GM21423 (cell line): ENCODE measurements around the gene DNAI2.

Experiments used
- ATAC-seq: cut with Tn5 transposase; IDR thresholded peaks from one replicate; pipeline ENCODE4 v1.9.1; 2021; ENCODE audit warnings: mild to moderate bottlenecking, moderate library complexity; ENCODE audit not compliant: unreplicated experiment

Gene DNAI2

DNA sequence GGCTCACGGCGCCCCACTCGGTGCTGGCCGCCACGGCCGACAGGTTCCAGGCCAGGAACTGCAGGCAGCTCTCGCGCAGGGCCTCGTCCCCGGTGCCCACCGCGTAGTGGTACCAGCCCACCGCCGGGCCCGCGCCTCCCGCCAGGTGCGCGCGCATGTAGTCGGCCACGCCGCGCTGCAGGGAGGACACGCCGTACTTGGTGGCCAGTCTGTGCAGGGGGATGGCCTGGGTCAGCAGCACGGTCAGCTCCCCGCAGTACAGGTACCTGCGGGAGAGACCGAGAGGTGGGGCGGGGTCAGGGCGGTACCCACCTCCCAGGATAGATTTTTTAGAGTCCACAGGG is 83.4 kb downstream of the DNAI2 start:
- ATAC-seq = no peak

DNA sequence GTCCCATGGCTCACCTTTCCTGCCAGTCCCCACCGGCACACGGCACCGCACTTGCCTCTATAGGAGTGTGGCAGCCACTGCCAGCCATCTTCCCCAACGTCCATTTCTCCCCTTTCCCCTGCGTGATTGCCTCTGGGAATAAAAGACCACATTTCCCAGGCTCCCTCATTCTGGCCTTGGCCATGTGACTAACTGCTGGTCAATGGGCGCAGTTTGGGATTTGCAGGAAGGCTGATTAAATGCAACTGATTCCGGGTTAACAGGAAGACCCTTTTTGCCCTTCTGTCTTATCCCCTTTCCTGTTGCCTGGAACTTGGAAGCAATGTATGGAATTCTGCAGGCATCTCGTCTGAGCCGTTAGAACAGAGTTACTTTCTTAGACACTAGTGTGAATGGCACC is 84.7 kb downstream of the DNAI2 start:
- ATAC-seq = no peak

DNA sequence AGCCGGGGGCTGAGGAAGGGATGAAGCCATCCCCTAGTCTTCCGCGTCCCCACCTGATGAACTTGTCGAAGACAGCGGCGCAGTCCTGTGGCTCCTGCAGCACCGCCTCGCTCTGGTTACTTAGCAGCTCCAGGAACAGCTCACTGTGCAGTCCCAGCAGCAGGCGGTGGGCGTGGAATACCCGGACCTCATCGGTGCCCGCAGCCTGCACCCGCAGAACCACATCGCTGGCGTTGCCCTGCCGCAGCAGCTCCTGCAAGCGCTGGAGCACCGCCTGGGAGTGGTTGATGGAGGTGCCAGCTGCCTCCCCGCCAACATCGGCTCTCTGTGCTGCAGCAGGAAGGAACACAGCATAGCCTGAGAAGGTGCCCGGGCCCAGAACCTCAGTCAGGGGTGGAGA is 85.9 kb downstream of the DNAI2 start:
- no peak for ATAC-seq

DNA sequence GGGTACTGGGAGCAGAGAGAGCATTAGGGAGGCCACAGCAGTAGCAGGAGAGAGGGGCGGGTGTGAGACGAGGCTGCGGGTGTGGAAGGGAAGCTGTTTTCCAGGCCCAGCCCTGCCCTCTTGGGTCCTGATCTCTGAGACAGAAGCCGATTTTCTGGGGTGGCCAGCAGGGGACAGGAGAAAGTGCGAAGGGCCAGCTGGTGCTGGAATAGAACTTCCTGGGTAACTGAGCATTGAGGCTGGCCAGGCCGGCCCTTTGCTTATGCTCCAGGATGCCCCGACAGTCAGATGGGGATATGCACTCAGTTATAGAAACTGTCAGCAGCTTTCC is 86.8 kb downstream of the DNAI2 start:
- no peak for ATAC-seq

DNA sequence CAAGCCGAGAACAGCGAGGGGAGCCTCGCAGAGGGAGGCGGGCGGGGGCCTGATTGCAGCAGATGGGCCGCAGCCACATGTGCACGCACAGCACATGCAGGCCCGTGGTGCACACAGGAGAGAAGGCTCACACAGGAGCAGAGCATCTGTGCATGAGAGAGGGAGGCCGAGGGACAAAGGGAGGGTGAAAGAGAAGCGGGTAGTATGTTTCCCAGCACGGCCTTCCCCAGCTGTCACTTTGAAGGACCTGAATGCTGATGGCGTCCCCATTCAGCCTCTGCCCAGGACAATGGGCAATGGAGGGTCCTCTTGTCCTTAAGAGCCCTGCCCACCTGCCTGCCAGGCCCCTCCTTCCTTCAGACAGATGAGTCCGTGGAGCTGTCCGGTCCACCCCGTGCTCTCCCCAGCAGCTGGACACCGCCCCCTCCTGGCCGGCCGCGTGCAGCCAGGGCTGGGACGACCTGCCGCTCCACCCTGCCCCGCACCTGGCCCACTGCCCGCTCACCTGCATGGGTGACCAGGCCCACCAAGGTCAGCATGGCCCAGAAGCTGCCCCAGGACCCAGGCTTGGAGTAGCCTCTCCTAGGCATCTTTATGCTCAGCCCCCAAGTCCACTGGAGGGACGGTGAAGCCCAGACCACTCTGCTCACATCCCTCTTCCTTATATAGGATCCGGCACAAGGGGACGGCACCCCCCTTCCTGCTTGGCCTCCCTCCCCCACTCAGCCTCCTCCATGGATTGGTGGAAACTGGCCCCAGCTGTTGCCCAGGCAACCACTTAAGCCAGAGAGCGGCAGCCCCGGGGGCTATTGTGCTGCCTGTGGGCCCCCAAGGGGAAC is 87.4 kb downstream of the DNAI2 start, which contains the start of gene BTBD17:
Gene BTBD17 (minus strand): TSS at position 639 of the 839 bp plus-strand sequence. CDS start 49 bp downstream, at position 590.
- no peak for ATAC-seq

DNA sequence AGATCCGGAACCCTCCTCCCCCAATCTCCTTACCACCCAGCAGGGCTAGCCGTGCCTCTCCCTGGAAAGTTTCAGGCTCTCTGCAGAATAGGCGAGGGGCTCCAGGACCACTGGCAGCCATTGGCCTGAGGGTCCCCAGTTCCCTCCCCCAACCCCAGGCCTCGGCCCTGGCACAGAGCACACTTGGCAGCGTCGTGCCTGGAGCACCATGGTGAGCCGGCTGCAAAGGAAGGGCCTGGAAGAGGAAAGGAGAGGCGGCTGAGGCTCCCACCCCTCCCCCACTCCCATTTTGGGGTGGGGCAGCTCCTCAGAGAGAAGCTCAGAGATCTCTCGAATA is 88.0 kb downstream of the DNAI2 start:
- no peak for ATAC-seq

DNA sequence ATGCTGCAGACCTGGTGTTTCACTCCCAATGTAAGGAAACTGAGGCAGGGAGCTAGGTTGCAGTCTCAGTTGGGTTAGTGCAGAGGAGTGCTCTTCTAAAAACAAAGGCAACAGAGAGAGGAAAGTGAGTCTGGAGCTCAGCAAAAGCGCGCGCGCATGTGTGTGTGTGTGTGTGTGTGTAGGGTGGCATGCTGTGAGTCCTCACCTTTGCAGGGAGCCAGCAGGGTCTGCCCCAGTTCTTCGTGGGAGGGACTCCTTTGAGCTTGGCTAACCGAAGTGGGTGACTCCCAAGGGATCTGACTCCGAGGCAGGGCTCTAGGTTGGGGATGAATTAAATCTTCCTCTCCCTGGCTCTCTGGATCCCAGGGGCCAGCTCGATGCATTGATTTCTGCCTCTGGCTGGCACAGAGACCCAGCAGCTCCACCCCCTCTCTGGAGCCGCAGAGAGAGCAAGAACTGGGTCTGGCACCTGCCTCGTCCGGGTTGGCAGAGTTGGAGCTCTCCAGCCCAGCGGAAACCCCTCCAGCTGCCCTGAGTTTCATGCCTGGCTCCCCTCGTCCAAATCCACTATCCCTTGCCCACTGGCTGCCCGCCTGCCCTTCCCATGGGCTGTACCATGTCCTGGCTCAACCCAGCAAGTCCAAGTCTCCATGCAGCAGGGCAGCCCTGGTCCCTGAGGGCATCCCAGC is 88.9 kb downstream of the DNAI2 start:
- ATAC-seq = no peak
